Lower lobe of right lung (tissue), 1 donor: Measurements from ENCODE around the gene RRAGC. TPM values are rescaled to one million over a fixed set of nuclear protein-coding genes. Genes with fewer than 3 reads are reported as not detected.

Experiments
- total RNA-seq: library from RNA; stranded (reverse); fragmentation: NEBNext Ultra II Directional; extraction: Animal tissue kit (Norgen Biotek cat#: 25700); gene quantifications from one replicate; pipeline ENCODE4 v1.2.1, GENCODE V29; 2021
- donor health status: DM: no; HTN: yes; CAD: no; lungs with severe emphysema.

RRAGC gene
- total RNA-seq, 1 donor from 2014 or later: 33.9 TPM

Other genes starting within 250 kb of the RRAGC start
- 21.6 TPM for gene MYCBP, start 13.6 kb upstream of the RRAGC start, total RNA-seq
- gene GJA9, start 21.8 kb upstream of the RRAGC start, total RNA-seq: not detected
- 0.32 TPM for gene RHBDL2, start 82.1 kb upstream of the RRAGC start, total RNA-seq
- gene AKIRIN1, start 131.5 kb upstream of the RRAGC start, total RNA-seq: 43.8 TPM
- gene NDUFS5, start 166.6 kb upstream of the RRAGC start, total RNA-seq: 140 TPM